HAP-1 (cell line): Measurements from ENCODE around the gene DOK1.

Experiments
- DNase-seq, 2 experiments: peaks; one replicate each; pipeline ENCODE4 v3.0.0-alpha.2; 2016 to 2020; ENCODE audit warnings: low spot score in 2 of 2
- H3K27me3 ChIP-seq: fragments of 250-450 bp; sonication (Bioruptor Pico); 2 replicates; pipeline ENCODE4 v1.5.1; 2020; ENCODE audit warnings: low read depth, mild to moderate bottlenecking, moderate library complexity
- H3K36me3 ChIP-seq: fragments of 250-450 bp; sonication (Bioruptor Pico); replicated peaks from 2 replicates; pipeline ENCODE4 v1.5.1; 2020; ENCODE audit warnings: mild to moderate bottlenecking
- H3K4me1 ChIP-seq: fragments of 250-450 bp; sonication (Bioruptor Pico); 2 replicates; pipeline ENCODE4 v1.5.1; 2020; ENCODE audit warnings: mild to moderate bottlenecking
- H3K4me3 ChIP-seq: fragments of 250-450 bp; sonication (Bioruptor Pico); 2 replicates; pipeline ENCODE4 v1.5.1; 2020; ENCODE audit warnings: mild to moderate bottlenecking, moderate library complexity
- H3K9me3 ChIP-seq: fragments of 250-450 bp; sonication (Bioruptor Pico); 2 replicates; pipeline ENCODE4 v1.5.1; 2020; ENCODE audit warnings: mild to moderate bottlenecking, moderate library complexity
- in situ Hi-C: fragments of 300-500 bp; cut with MboI; formaldehyde crosslinking; loops from 3 replicates; pipeline ENCODE4 v1.14.3; 2020; ENCODE audit warnings: low sequenced_read_pairs, inconsistent platforms, mixed read lengths

DOK1 gene

GRCh38 chr2:74553892-74554819 is at the start of gene DOK1, which contains the start of gene LOXL3:
Gene DOK1, plus strand, starts transcription at chr2:74554720. Its CDS starts 35 bp downstream, at chr2:74554755.
Gene LOXL3, minus strand, starts transcription at chr2:74553942. Its CDS starts 1,308 bp downstream, at chr2:74552634.
- Histone ChIP-seq H3K4me3 (peak within 1 kb of the TSS; percentile 89), H3K27me3 (no peaks in the 10 kb centered on the region), H3K9me3 (no peaks in the 10 kb centered on the region), H3K36me3 (0 out of 2 replicates have a peak, but pooled peaks cover 3% of the 10 kb centered on the region), H3K4me1 (peaks cover 22% of the 10 kb centered on the region)
- in situ Hi-C loops = no loop called here
- peak; percentile 77 to 91 for DNase-seq

- Histone ChIP-seq H3K36me3 (peaks cover 14% of the 10 kb centered on the region), H3K4me3 (no peak overlapping the region), H3K27me3 (no peaks in the 10 kb centered on the region), H3K9me3 (no peaks in the 10 kb centered on the region), H3K4me1 (peaks cover 4% of the 10 kb centered on the region)
- in situ Hi-C loops = no loop called here
- DNase-seq = no peak
Measured at GRCh38 chr2:74505448-74506246, 48.9 kb upstream of the DOK1 start.

DNA sequence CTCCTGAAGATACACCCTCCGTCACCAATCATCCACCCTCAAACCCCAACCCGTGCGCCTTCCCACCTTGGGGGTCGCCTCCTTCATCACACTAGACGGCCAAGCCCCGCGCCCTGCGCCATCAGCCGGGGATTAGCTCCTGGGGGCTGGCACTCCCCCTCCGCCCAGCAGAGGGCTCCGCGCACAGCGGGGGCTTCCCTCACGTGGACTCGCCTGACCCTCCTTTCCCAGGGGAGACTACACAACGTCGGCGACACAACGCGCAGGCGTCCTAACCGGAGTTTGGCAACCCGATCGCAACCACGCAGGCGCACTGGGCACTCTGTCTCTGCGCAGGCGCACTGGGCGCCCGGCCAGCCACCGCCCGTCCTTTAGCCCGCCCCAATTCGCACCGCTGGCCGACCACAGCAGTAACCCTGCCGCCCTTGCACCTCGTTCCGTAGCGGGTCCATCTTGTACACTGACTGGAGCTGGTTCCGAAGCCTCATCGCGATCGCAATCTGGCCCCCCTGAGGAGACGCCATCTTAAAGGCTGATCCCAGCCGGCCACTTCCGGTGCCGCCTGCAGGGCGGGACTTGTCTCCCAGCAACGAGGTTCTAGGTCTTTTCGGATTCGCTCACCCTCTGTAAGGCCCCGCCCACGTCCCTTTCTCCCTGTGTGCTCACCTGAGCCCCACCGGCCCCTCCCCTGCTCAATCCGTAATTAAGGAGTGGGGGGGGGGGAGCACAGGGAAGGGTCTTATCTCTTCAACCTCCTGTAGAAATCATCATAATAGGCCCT is 47.2 kb upstream of the DOK1 start, which contains the start of gene PCGF1:
TSS of gene PCGF1 (minus strand) at position 551 of the 781 bp plus-strand sequence. CDS start at position 524, 27 bp downstream.
- no peaks in the 10 kb centered on the region for H3K27me3 ChIP-seq
- peak within 1 kb of the TSS; percentile 99 for H3K4me3 ChIP-seq
- H3K36me3 ChIP-seq = peaks cover 14% of the 10 kb centered on the region
- peak; percentile 96 to 99 for DNase-seq
- no peaks in the 10 kb centered on the region for H3K9me3 ChIP-seq
- peaks cover 4% of the 10 kb centered on the region for H3K4me1 ChIP-seq
- in situ Hi-C loops = no loop called here

- DNase-seq = no peak
- in situ Hi-C loops = no loop called here
- H3K9me3 ChIP-seq = no peaks in the 10 kb centered on the region
- H3K27me3 ChIP-seq = no peaks in the 10 kb centered on the region
- H3K36me3 ChIP-seq = peaks cover 14% of the 10 kb centered on the region
- H3K4me1 ChIP-seq = peaks cover 4% of the 10 kb centered on the region
- H3K4me3 ChIP-seq = peak overlapping the region; percentile 99
Measured at GRCh38 chr2:74507926-74508520, 46.5 kb upstream of the DOK1 start.

GRCh38 chr2:74510272-74510671 is 44.2 kb upstream of the DOK1 start:
- Histone ChIP-seq H3K4me3 (no peak overlapping the region), H3K9me3 (no peaks in the 10 kb centered on the region), H3K27me3 (no peaks in the 10 kb centered on the region), H3K4me1 (peaks cover 4% of the 10 kb centered on the region), H3K36me3 (peaks cover 9% of the 10 kb centered on the region)
- no peak for DNase-seq
- in situ Hi-C loops = no loop called here

DNA sequence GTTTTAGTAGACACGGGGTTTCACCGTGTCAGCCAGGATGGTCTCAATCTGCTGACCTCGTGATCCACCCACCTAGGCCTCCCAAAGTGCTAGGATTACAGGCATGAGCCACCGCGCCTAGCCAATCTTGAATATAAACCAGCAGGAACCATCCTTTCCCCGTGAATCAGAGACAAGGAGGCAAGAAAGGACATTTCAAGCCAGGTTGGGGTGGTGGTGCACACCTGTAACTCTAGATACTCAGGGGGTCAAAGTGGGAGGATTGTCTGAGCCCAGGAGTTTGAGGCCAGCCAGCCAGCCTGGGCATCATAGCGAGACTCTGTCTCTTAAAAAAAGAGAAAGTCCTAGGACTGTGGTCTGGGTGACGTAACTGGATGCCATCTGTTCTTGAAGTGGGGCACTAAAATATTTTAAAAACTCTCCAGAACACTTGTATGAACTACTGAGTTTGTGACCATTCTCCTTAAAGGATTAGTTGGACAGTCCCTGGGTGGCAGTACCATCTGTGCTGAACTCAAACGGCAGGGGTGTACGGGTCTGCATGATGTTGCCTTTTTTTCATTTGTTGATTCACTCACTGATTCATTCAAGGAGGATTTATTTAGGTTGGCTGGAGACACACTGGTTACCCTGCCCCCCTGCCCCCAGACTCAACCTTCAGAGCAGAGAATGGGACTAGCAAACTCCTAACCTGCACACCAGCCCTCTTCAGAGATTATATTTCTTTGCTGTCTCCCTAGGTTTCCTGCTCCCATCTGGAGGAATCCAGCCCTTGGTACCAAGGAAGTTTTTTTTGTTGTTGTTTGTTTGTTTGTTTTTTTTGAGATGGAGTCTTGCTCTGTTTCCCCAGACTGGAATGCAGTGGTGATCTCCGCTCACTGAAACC is 43.2 kb upstream of the DOK1 start:
- no peak for DNase-seq
- Histone ChIP-seq H3K27me3 (no peaks in the 10 kb centered on the region), H3K4me3 (no peak overlapping the region), H3K36me3 (no peaks in the 10 kb centered on the region), H3K9me3 (no peaks in the 10 kb centered on the region), H3K4me1 (peaks cover 4% of the 10 kb centered on the region)
- in situ Hi-C loops = no loop called here

- H3K4me3 ChIP-seq = no peak overlapping the region
- no peak for DNase-seq
- H3K27me3 ChIP-seq = no peaks in the 10 kb centered on the region
- H3K9me3 ChIP-seq = no peaks in the 10 kb centered on the region
- in situ Hi-C loops = no loop called here
- no peaks in the 10 kb centered on the region for H3K36me3 ChIP-seq
- no peaks in the 10 kb centered on the region; the same call in 1 of the 2 replicates for H3K4me1 ChIP-seq
Measured at GRCh38 chr2:74512744-74513604, 41.5 kb upstream of the DOK1 start.

DNA sequence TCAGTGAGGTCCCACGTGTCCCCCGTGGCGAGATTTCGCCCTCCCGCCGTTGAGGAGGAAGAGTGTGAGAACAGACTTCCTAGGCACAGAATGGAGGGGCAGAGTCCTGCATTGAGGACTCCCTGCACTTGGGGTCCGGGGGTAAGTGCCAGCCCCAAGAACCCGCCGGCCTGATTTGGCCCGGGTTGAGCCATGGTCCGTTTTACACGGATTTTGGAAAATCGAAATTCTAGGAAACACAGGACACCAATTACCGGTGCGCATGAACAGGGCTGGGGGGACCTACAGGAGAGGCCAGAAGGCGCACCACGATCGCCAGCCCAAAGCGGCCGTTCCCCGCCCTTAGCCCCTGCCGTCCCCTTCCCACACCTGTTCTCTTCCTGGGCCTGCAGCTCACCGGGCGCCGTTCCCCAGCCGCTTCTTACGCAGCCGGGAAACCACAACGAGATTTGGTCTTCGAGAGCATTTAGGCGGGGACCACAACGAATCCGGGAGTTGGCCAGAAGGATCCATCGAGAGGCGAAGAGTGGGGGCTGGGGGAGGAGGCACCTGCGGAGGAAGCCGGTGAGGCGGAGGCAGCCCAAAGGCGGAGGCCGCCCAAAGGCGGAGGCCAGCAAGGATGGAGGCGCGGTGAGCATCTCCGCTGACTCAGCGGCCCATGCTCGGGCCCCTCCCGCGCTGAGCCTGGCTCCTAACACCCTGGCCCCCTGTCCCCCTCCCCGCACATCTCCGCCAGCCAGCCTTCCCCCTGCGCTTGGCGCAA is 40.7 kb upstream of the DOK1 start:
- Histone ChIP-seq H3K36me3 (no peaks in the 10 kb centered on the region), H3K4me1 (no peaks in the 10 kb centered on the region), H3K27me3 (no peaks in the 10 kb centered on the region), H3K4me3 (no peak overlapping the region), H3K9me3 (no peaks in the 10 kb centered on the region)
- no peak for DNase-seq
- in situ Hi-C loops = no loop called here

DNA sequence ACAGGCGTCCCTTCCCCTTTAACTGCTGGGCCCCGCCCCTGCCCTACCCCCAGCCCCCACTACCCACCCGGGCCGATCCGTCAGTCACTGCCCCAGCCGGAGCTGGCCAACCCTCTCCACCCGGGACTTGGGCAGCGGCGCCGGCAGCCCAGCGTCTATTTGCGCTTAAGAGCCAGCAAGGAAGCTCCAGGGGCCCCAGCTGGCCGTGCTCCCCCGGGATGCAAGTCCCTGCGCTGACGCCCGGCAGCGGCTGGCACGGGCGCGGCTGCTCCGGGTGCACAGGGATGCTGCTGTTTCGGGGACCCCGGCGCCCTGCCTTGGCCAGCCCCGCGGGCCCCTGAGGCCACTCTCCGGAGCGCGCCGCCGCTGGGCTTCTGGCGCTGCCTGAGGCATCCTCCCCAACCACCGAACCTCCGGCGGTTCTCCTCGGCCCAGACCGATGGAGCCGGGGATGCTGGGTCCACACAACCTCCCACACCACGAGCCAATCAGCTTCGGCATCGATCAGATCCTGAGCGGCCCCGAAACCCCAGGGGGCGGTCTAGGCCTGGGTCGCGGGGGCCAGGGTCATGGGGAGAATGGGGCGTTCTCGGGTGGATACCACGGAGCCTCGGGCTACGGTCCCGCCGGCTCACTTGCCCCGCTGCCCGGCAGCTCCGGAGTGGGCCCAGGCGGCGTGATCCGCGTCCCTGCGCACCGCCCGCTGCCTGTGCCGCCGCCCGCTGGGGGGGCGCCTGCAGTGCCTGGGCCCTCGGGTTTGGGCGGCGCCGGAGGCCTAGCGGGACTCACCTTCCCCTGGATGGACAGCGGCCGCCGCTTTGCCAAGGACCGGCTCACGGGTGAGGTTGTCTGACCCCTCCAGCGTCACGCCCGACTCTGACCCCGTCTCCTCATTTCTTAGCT is 39.9 kb upstream of the DOK1 start, which contains the start of gene TLX2:
TSS of gene TLX2 (plus strand) at position 83 of the 903 bp plus-strand sequence. CDS start at position 440, 357 bp downstream.
- no peaks in the 10 kb centered on the region for H3K9me3 ChIP-seq
- H3K4me1 ChIP-seq = no peaks in the 10 kb centered on the region
- in situ Hi-C loops = no loop called here
- no peak within 1 kb of the TSS for H3K4me3 ChIP-seq
- no peak for DNase-seq
- no peaks in the 10 kb centered on the region for H3K36me3 ChIP-seq
- H3K27me3 ChIP-seq = no peaks in the 10 kb centered on the region

- Histone ChIP-seq H3K4me1 (no peaks in the 10 kb centered on the region), H3K9me3 (no peaks in the 10 kb centered on the region), H3K36me3 (no peaks in the 10 kb centered on the region), H3K4me3 (no peak overlapping the region), H3K27me3 (no peaks in the 10 kb centered on the region)
- no peak for DNase-seq
- in situ Hi-C loops = no loop called here
Measured at GRCh38 chr2:74515271-74515980, 39.1 kb upstream of the DOK1 start.
